CD1c-positive myeloid dendritic cell (primary cell): ENCODE results near the gene HSPA14.
A peak's percentile ranks its signal among the peaks of the same experiment; 100 is the strongest.
"Not testable (repeated sequence)": the region's sequence is repeated elsewhere in the genome, so short reads cannot be mapped to it uniquely, and the experiment has no call there.

Source experiments
- DNase-seq: peaks from one replicate; pipeline ENCODE4 v3.0.0-alpha.2; 2016; ENCODE audit errors: extremely low spot score

Gene HSPA14

DNA sequence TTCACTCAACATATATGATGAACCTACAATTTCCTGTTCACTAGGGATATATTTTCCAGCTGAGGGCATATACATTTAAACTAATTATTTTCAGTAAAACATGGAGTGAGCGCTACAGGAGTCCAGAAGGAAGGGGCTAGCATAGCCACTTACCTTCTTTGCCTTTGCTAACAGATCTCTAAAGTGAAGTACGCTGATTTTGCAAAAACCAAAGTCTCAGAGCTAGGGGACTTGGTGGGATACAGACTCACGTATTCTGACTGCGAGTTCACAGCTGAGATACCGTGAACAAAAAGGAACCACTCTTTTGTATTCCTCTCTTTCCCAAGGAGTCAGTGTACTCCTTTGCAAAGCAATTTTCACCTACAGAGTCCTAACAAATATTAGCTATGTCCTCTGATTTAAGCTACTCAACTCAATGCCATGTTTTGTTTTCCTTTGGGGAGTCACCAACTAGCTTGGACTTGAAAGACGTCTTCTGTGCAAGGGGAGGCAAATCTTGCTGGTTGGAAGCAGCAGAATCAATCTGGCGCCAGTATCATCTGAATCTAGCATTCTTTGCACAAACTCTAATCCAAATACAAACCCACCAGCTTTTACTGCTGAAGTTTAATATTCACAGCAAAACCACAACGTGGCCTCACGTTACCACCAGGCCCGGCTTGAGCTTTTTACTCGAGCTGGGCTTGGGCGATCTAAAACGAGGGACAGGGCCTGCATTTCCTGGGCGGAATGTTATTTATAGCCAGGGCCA, 926 bp upstream of the HSPA14 start:
- DNase-seq: no peak

DNA sequence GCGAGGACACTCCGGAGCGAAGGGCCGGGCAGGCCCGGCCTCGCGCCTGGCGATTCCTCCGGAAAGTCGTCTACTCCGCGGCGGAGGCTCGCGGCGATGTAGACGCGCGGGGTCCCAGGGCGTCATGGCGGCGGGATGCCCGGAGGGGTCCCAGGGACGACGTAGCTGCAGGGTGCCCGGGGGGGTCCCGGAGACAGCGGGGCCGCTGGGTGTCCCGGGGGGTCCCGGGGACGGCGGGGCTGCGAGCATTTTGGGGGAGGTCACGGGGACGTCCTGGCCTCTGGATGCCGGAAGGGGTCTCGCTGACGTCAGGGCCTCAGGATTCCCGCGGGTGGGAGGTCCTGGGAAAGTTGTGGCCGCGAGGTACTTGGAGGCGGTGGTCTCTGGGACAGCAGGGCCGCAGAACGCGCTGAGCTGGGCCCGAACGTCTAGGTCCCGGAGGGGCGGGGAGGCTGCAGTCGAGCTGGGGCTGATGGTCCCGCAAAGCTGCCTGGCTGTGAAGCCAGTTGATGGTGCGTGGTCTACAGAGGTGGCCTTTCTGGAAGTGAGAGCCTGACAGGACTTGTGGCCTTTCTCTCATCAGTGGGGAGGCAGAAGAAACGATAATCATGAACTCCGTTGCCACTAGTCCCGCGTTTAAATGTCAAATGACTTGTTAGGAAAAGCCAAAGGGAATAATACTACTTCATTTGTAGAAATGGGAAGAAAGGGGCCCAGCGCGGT, 637 bp downstream of the HSPA14 start:
- DNase-seq: no peak

DNA sequence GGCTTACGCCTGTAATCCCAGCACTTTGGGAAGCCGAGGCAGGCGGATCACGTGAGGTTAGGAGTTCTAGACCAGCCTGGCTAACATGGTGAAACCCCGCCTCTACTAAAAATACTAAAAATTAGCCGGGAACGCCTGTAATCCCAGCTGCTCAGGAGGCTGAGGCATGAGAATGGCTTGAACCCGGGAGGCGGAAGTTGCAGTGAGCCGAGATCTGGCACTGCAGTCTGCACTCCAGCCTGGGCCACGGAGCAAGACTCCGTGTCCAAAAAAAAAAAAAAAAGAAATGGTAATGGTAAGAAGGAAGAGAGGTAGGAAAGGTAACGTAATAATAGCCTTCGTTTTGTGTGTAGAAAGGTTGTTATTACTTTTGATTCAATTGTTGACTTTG, 1.2 kb downstream of the HSPA14 start:
- peak; percentile 12 for DNase-seq

DNA sequence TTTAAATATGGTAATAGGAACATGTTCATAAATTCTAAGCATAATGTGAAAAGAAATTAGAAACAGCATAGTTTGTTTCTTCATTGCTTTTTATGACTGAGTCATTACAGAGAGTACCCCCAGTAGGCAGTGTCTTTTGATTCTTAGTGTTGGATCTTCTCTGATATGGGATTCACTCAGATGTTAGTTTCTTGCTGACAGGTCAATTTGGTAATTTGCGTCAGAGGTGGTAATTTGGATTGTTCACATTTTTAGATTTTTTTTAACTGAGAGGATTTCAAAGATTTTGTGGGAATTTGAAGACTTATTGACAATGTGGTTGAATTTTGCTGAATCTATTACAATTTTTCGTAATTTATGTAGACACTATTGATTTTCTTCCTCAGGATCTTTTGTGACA, 2.1 kb downstream of the HSPA14 start:
- DNase-seq: no peak

DNA sequence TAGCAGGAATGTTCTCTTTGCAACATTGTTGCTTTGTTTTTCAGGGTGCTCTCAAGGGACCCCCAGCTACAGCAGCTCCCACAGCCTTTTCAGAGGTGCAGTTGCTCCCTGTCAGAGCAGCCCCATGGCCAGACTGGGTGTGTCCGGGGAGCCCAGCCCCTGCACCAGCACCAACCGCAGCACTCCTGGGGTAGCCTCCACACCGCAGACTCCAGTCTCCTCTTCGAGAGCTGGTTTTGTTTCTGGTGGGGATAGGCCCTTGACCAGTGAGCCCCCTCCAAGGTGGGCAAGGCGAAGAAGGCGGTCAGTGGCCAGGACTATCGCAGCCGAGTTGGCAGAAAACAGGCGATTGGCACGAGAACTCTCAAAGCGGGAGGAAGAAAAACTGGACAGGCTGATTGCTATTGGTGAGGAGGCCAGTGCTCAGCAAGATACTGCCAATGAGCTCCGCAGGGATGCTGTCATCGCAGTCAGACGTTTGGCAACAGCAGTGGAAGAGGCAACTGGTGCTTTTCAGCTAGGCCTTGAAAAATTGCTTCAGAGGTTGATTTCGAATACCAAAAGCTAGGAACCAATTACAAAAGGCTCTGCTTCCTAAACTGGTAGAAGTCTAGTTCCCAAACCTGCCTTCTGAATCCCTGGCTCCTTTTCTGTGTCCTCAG, 5.4 kb downstream of the HSPA14 start:
- no peak for DNase-seq

DNA sequence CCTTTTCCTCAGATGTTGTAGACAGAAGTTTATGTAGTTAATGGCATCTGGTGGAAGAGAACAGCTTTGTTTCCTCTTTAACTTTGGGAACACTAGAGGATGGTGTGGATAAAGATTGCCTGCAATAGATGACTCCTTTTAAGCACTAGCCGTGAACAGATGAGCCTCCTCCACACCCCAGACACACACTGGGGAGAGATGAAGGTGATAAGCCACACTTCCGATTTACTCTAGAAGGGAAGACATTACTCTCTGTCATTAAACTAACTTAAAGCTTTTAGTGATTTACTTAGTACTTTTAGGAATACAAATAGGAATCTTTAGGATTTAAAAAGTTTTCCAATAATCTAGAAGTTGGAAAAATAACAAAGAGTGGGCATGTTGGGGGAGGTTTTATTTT, 6.8 kb downstream of the HSPA14 start:
- DNase-seq: no peak

DNA sequence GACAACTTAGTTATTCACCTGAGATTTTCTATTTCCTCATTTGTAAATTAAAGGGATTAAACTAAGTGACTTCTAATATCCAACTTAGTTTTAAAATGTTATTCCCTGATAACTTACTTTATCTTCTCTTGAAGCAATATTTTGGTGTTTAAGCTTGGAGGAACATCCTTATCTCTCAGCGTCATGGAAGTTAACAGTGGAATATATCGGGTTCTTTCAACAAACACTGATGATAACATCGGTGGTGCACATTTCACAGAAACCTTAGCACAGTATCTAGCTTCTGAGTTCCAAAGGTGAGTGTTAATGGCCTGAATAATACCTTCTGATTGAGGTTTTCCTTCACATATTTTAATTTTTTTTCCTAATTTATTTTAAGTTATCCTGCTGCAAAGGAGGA, 14.1 kb downstream of the HSPA14 start:
- DNase-seq: no peak

DNA sequence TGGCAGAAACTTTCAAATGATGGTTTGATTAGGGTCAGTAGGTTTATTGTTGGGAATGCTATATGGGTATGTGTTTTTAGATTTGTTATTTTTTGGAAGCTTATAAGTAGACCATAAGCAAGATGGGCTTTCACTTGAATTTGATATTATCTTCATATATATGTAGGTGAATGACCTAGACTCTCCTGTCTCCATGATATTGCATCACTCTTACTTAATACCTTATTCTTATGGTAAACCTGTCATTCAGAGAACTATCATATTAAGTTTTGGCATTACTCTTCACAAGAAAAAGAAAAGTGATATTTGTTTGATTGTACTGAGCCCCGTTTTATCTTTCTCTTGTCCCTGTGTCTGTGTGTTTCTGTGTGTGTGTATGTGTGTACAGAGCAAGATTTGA, 17.3 kb downstream of the HSPA14 start:
- no peak for DNase-seq

DNA sequence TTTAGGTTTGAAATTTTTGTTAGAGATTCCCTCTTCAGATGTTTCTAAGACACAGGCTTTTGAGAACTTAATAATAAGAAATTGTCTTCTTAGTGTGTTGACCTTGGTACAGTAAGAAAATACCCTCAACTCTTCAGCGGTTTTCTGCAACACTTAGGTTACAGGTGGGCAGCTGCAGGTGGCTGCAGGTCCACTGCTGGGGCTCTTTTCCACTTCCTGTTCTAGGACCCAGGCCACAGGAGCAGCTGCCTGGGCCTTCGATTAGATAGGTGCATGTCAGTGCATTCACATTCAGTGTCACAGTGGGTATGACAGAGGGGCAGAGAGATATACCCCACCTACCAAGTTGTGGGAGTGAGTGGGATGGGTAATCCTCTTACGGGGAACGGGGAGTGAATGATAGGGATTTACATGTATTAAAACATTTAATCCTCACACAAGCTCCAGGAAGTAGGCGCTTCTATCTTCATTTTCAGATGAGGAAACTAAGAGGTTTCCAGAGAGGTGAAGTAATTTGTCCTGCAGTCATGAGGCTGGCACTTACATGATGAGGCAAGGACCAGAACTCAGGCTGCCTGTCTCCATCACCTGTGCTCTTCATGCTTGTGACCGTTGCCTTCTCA, 20.3 kb downstream of the HSPA14 start:
- no peak for DNase-seq

DNA sequence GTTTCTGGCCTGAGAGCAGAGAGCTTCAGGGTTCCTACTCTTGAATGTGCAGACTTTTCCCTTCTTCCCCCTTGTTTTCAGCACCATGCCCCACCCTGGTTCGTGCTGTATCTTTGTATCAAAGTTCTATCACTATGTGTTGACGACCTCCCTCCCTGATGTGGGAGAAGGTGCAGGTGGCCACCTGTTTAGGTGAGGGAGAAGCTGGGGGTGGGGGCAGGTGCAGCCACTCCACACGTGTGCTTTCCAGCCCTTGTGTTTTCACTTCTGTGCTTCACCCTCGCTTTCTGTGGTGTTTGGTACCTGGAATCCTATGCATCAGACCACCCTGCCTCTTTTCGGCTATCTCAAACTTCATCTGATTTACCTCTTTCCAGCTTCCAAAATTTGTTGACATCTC, 20.9 kb downstream of the HSPA14 start:
- no peak for DNase-seq

DNA sequence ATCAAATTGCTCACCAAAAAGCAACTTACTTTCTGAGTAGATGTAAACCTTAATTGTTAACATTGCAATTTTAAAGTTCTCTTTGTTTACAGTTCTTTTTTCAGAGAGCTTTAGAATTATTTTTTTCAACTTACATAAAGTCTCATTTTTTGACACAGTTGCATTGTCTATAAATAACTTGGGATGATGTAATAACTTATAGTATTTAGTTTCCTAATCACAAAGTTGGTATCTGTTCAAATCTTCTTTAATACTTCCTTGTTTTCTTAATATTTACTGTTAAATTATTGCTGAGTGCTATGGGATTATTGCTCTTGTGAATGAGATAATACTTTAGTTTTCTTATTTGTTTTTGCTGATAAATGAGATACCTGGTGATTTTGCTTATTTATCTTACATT, 21.7 kb downstream of the HSPA14 start:
- no peak for DNase-seq

DNA sequence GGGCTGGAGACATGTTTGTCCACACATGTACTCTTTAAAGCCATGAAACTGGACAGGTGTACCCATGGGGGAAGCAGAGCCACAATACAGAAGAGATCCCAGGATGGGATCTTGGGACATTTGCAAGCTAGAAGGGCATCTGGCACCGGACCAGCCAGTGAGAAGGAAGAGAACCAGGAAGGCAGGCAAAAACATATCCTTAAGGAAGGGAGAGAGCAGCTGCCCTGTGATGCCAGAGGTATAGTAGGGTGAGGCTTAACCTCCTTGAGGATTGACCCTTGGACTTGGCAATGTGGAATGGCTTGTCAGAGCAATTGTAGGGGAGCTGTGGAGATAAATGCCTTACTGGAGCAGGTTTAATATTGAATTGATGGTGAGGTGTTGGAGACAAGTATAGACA, 22.7 kb downstream of the HSPA14 start:
- no peak for DNase-seq

DNA sequence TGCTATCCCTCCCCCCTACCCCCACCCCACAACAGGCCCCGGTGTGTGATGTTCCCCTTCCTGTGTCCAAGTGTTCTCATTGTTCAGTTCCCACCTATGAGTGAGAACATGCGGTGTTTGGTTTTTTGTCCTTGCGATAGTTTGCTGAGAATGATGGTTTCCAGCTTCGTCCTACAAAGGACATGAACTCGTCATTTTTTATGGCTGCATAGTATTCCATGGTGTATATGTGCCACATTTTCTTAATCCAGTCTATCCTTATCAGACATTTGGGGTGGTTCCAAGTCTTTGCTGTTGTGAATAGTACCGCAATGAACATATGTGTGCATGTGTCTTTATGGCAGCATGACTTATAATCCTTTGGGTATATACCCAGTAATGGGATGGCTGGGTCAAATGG, 26.4 kb downstream of the HSPA14 start:
- not testable (repeated sequence) for DNase-seq

DNA sequence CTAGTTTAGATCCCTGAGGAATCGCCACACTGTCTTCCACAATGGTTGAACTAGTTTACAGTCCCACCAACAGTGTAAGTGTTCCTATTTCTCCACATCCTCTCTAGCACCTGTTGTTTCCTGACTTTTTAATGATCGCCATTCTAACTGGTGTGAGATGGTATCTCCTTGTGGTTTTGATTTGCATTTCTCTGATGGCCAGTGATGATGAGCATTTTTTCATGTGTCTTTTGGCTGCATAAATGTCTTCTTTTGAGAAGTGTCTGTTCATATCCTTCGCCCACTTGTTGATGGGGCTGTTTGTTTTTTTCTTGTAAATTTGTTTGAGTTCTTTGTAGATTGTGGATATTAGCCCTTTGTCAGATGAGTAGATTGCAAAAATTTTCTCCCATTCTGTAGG, 26.8 kb downstream of the HSPA14 start:
- DNase-seq: not testable (repeated sequence)

DNA sequence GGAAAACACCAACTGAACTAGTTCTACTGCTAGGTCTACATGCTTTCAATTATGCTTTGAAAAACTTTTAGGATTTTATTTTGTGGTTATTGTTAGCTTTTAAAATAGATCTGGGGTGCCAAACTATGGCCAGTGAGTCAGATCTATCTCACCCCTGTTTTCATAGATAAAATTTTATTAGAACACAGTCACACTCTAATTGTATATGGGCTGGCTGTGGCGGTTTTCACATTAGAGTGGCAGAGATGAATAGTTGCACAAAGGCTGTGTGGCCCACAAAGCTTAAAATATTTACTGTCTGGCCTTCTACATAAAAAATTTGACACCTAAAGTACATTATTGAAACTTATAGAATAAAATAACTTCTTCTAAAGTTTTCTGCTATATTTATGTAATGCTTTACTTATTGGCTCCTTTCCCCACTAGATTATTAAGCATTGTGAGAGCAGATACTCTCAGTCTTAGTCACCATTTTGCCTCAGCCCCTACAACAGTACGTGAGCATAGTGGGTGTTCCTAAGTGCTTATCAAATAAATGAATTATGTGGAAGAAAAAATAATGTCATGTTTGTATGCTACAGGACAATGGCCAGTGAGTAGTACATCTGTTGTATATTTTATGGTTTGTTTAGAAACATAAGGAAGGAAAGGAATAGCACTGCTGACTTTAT, 35.1 kb downstream of the HSPA14 start:
- no peak for DNase-seq

DNA sequence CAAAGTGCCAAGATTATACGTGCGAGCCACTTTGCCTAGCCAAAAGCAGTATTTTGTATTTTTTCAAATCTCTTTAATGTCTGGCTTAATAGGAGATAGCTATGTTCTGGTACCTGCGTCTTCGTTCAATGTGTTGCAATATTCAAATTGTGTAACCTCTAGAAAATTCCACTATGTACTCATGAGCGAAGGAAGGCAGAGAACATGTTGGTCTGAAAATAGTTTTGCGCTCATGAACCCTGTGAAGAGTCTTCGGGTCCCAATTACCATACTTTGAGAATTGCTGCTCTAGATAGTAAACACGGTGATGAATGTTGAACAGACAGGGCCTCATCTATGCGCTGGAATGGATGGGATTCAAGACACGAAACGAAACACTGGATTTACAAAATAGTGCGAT, 37.8 kb downstream of the HSPA14 start:
- no peak for DNase-seq

DNA sequence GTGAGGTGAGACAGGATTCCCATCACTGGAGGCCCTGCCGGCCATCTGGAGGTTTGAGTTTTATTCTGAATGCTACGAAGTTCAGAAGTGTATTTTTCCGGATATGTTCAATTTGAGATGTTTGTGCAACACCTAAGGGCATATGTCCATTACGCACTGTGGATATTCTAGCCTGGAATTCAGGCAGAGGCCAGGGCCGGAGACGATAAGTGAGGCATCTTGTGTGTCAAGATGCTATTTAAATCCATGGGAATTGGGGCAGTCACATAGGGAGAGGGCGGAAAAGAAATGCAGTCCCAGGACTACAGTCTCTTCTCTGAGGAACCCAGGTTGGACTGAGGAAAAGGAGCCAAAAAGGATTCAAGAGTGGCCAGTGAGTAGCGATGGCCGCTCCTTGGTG, 38.7 kb downstream of the HSPA14 start:
- no peak for DNase-seq

DNA sequence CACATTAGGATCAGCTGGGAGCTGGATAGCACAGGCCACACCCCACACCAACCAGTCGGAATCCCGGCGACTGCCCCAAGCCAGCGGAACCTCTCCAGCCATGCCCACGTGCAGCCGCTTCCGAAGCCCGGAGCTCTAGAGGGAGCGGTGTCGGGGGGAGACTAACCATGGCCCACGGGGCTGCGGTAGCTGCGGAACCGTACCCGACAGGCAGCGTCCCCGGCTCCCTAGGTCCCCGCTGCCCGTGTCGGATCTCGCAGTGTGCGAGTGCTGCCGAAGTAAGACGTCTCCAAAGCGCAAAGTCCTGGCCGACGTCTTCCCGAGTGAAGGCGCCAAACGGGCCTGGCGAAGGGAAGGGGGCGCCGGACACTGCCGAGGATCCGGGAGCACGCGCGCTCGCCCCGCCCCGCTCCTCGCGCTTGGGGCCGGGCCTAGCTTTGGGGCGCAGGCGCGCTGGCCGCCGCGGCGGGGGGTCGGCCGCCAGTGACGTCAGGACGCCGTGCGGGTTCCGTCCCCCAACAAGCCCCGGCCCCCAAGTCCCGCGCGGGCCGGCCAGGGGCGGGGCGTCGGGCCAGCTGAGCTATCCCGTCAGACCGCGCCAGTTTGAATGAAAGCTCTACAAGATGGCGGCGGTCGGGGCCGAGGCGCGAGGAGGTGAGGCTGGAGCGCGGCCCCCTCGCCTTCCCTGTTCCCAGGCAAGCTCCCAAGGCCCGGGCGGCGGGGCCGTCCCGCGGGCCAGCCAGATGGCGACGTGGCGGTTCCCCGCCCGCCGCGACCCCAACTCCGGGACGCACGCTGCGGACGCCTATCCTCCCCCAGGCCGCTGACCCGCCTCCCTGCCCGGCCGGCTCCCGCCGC, 40.4 kb downstream of the HSPA14 start, which contains the start of gene SUV39H2:
TSS of gene SUV39H2 (plus strand) at position 601 of the 858 bp plus-strand sequence. CDS start at position 624, 23 bp downstream.
- DNase-seq: peak; percentile 98

DNA sequence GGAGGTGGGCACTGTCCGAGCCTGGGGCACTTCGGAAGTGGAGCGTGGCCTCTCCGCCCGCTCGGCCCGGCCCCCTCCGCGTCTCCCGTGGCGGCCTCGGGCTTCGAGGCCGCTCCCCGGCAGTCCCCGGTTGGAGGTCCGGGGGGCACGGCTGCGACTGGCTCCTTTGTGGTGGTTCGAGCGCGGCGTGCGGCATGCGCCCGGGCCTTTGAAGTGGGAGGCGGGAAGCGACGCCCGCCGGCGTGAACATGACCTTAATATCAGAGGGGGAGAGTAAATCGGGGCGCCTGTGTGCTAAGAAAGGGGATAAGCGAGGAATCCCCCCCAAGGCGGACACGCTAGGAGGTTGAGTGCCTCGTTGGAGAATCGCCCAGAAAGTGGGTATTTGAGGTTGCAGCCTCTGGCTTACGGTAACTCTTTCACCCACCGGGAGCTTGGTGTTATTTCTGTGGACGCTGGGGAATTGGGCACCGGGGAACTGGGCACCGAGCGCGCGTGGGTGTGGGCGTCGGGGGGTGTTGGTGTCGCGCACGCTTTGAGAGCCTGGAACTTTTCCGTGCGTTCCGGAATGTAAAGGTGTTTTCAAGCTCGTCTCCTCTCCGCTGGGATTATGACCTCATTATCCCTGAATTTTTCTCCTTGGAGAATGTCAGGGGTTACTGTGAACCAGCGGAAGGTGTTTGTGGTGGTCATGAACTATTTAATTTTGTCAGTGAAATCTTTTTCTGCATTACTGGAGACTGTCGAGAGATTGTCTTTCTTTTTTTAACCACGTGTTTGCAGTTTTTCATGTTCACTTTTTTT, 41.2 kb downstream of the HSPA14 start:
- peak; percentile 55 for DNase-seq

DNA sequence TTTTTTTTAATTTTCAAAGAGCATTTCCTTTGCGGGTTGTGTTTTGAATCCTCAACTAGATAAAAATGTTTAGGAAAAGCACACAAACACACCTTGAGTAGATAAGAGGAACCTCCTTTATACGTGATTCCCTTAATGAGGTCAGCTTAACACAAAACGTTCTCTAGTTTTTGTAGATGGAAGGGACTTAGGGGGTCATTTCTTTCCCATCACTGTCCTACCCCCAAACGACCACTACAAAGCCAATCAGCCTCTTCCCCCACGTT, 41.8 kb downstream of the HSPA14 start:
- no peak for DNase-seq
